Activated naive CD8-positive, alpha-beta T cell treated with anti-CD3 and anti-CD28 coated beads for 36 hours (primary cell): ENCODE results near the gene KLHL29. TPM values are rescaled to one million over a fixed set of nuclear protein-coding genes. Genes with fewer than 3 reads are reported as not detected.

Source experiments
- DNase-seq: peaks from one replicate; pipeline ENCODE4 v3.0.0; 2021
- H3K27ac Mint-ChIP-seq: one replicate; pipeline ENCODE4 v1.8.0; 2022; ENCODE audit warnings: mild to moderate bottlenecking, moderate library complexity, mixed read lengths
- H3K27me3 Mint-ChIP-seq: one replicate; pipeline ENCODE4 v1.8.0; 2022; ENCODE audit warnings: mild to moderate bottlenecking, mixed read lengths
- H3K36me3 Mint-ChIP-seq: one replicate; pipeline ENCODE4 v1.8.0; 2021; ENCODE audit warnings: mild to moderate bottlenecking, mixed read lengths
- H3K4me1 Mint-ChIP-seq: one replicate; pipeline ENCODE4 v1.8.0; 2021; ENCODE audit warnings: mixed read lengths
- H3K4me3 Mint-ChIP-seq: one replicate; pipeline ENCODE4 v1.8.0; 2022; ENCODE audit warnings: mild to moderate bottlenecking, moderate library complexity, mixed read lengths
- H3K9me3 Mint-ChIP-seq: one replicate; pipeline ENCODE4 v1.8.0; 2022; ENCODE audit warnings: mixed read lengths
- total RNA-seq, 2 experiments: library from RNA; stranded (reverse); gene quantifications; one replicate each; pipeline ENCODE4 v1.2.3, GENCODE V29; 2021

KLHL29 gene
- total RNA-seq, 2 experiments from 2014 or later = 1.2 to 1.5 TPM

- no peaks in the 10 kb centered on the region for H3K9me3 Mint-ChIP-seq
- peak overlapping the region; percentile 42 for H3K27ac Mint-ChIP-seq
- peak overlapping the region; percentile 51 for H3K4me3 Mint-ChIP-seq
- DNase-seq = peak; percentile 57
- H3K4me1 Mint-ChIP-seq = peaks cover 13% of the 10 kb centered on the region
- H3K36me3 Mint-ChIP-seq = no peaks in the 10 kb centered on the region
- H3K27me3 Mint-ChIP-seq = peaks cover 11% of the 10 kb centered on the region
These were observed 273.5 kb downstream of the KLHL29 start for GRCh38 chr2:23658466-23658942.

GRCh38 chr2:23659328-23659727, 274.3 kb downstream of the KLHL29 start:
- H3K4me1 Mint-ChIP-seq = peaks cover 13% of the 10 kb centered on the region
- no peaks in the 10 kb centered on the region for H3K36me3 Mint-ChIP-seq

GRCh38 chr2:23659773-23660172, 274.8 kb downstream of the KLHL29 start:
- no peak overlapping the region for H3K27ac Mint-ChIP-seq
- no peaks in the 10 kb centered on the region for H3K36me3 Mint-ChIP-seq
- no peak overlapping the region for H3K4me3 Mint-ChIP-seq
- no peaks in the 10 kb centered on the region for H3K9me3 Mint-ChIP-seq
- peaks cover 13% of the 10 kb centered on the region for H3K4me1 Mint-ChIP-seq
- H3K27me3 Mint-ChIP-seq = peaks cover 17% of the 10 kb centered on the region
- DNase-seq = no peak

More at GRCh38 chr2:23659328-23659727, 274.3 kb downstream of the KLHL29 start:
- H3K4me3 Mint-ChIP-seq = no peak overlapping the region
- DNase-seq = no peak
- no peak overlapping the region for H3K27ac Mint-ChIP-seq
- no peaks in the 10 kb centered on the region for H3K9me3 Mint-ChIP-seq
- H3K27me3 Mint-ChIP-seq = peaks cover 17% of the 10 kb centered on the region

GRCh38 chr2:23660237-23660636, 275.3 kb downstream of the KLHL29 start:
- Mint-ChIP-seq H3K4me1 (peaks cover 13% of the 10 kb centered on the region), H3K9me3 (no peaks in the 10 kb centered on the region), H3K4me3 (no peak overlapping the region), H3K36me3 (no peaks in the 10 kb centered on the region), H3K27me3 (peaks cover 17% of the 10 kb centered on the region), H3K27ac (no peak overlapping the region)
- DNase-seq = no peak

- Mint-ChIP-seq H3K27ac (no peak overlapping the region), H3K9me3 (no peaks in the 10 kb centered on the region), H3K27me3 (peaks cover 17% of the 10 kb centered on the region), H3K36me3 (no peaks in the 10 kb centered on the region), H3K4me3 (no peak overlapping the region), H3K4me1 (peaks cover 13% of the 10 kb centered on the region)
- no peak for DNase-seq
These were observed 276.5 kb downstream of the KLHL29 start for GRCh38 chr2:23661276-23662050.

GRCh38 chr2:23662466-23662865, 277.5 kb downstream of the KLHL29 start:
- no peak overlapping the region for H3K4me3 Mint-ChIP-seq
- H3K27ac Mint-ChIP-seq = no peak overlapping the region
- no peaks in the 10 kb centered on the region for H3K36me3 Mint-ChIP-seq
- H3K27me3 Mint-ChIP-seq = peaks cover 17% of the 10 kb centered on the region
- no peak for DNase-seq
- H3K4me1 Mint-ChIP-seq = peaks cover 9% of the 10 kb centered on the region
- no peaks in the 10 kb centered on the region for H3K9me3 Mint-ChIP-seq

- peaks cover 9% of the 10 kb centered on the region for H3K4me1 Mint-ChIP-seq
- no peaks in the 10 kb centered on the region for H3K9me3 Mint-ChIP-seq
- DNase-seq = no peak
- H3K36me3 Mint-ChIP-seq = no peaks in the 10 kb centered on the region
- no peak overlapping the region for H3K27ac Mint-ChIP-seq
- H3K27me3 Mint-ChIP-seq = peaks cover 17% of the 10 kb centered on the region
- no peak overlapping the region for H3K4me3 Mint-ChIP-seq
These were observed 278.3 kb downstream of the KLHL29 start for GRCh38 chr2:23662941-23663920.

- Mint-ChIP-seq H3K4me3 (no peak overlapping the region), H3K36me3 (no peaks in the 10 kb centered on the region), H3K27ac (no peak overlapping the region), H3K4me1 (peaks cover under 1% of the 10 kb centered on the region), H3K9me3 (no peaks in the 10 kb centered on the region), H3K27me3 (peaks cover 17% of the 10 kb centered on the region)
- DNase-seq = no peak
These were observed 279.2 kb downstream of the KLHL29 start for GRCh38 chr2:23664066-23664788.

- H3K4me3 Mint-ChIP-seq = no peak overlapping the region
- no peaks in the 10 kb centered on the region for H3K4me1 Mint-ChIP-seq
- H3K27ac Mint-ChIP-seq = no peak overlapping the region
- H3K36me3 Mint-ChIP-seq = no peaks in the 10 kb centered on the region
- H3K27me3 Mint-ChIP-seq = peaks cover 17% of the 10 kb centered on the region
- no peaks in the 10 kb centered on the region for H3K9me3 Mint-ChIP-seq
- no peak for DNase-seq
These were observed 281.4 kb downstream of the KLHL29 start for GRCh38 chr2:23666241-23666979.

- no peaks in the 10 kb centered on the region for H3K9me3 Mint-ChIP-seq
- no peak overlapping the region for H3K27ac Mint-ChIP-seq
- peaks cover 14% of the 10 kb centered on the region for H3K27me3 Mint-ChIP-seq
- DNase-seq = no peak
- H3K4me1 Mint-ChIP-seq = no peaks in the 10 kb centered on the region
- no peaks in the 10 kb centered on the region for H3K36me3 Mint-ChIP-seq
- no peak overlapping the region for H3K4me3 Mint-ChIP-seq
These were observed 282.0 kb downstream of the KLHL29 start for GRCh38 chr2:23666980-23667357.

GRCh38 chr2:23668756-23669304, 283.9 kb downstream of the KLHL29 start:
- Mint-ChIP-seq H3K9me3 (no peaks in the 10 kb centered on the region), H3K36me3 (no peaks in the 10 kb centered on the region), H3K4me1 (no peaks in the 10 kb centered on the region), H3K4me3 (no peak overlapping the region), H3K27me3 (peaks cover 2% of the 10 kb centered on the region), H3K27ac (no peak overlapping the region)
- DNase-seq = no peak

GRCh38 chr2:23669413-23670244, 284.6 kb downstream of the KLHL29 start:
- H3K4me3 Mint-ChIP-seq = no peak overlapping the region
- no peaks in the 10 kb centered on the region for H3K36me3 Mint-ChIP-seq
- no peaks in the 10 kb centered on the region for H3K9me3 Mint-ChIP-seq
- no peaks in the 10 kb centered on the region for H3K4me1 Mint-ChIP-seq
- no peaks in the 10 kb centered on the region for H3K27me3 Mint-ChIP-seq
- no peak overlapping the region for H3K27ac Mint-ChIP-seq
- no peak for DNase-seq

- H3K27ac Mint-ChIP-seq = no peak overlapping the region
- no peaks in the 10 kb centered on the region for H3K36me3 Mint-ChIP-seq
These were observed 285.2 kb downstream of the KLHL29 start for GRCh38 chr2:23670245-23670592.

More at GRCh38 chr2:23670245-23670592, 285.2 kb downstream of the KLHL29 start:
- Mint-ChIP-seq H3K27me3 (no peaks in the 10 kb centered on the region), H3K4me1 (no peaks in the 10 kb centered on the region), H3K4me3 (no peak overlapping the region), H3K9me3 (no peaks in the 10 kb centered on the region)
- no peak for DNase-seq
